Heart right ventricle (tissue), 16 donors: ENCODE measurements around the gene HDAC8. TPM values are rescaled to one million over a fixed set of nuclear protein-coding genes. Genes with fewer than 3 reads are reported as not detected.

Source experiments
- ATAC-seq, 8 donors: fragments of 200-7000 bp; cut with Tn5 transposase; one replicate each; pipeline ENCODE4 v1.9.1; 2020; ENCODE audit warnings: mild to moderate bottlenecking in 8 of 8, moderate library complexity in 8 of 8, moderate number of reproducible peaks in 1 of 8
- DNase-seq, 2 donors: peaks; one replicate each; pipeline ENCODE4 v3.0.0-alpha.2; 2020
- H3K27ac ChIP-seq, 10 donors: fragments of 200-600 bp; sonication (generic) in 2 of 10; one replicate each; pipeline versions ENCODE4 v1.5.0 to v1.8.0; 2020 to 2022; ENCODE audit warnings: mild to moderate bottlenecking in 3 of 10
- H3K27me3 ChIP-seq, 7 donors: fragments of 200-600 bp; one replicate each; pipeline ENCODE4 v1.8.0; 2021 to 2022; ENCODE audit warnings: mild to moderate bottlenecking in 2 of 7
- H3K36me3 ChIP-seq, 9 donors: fragments of 200-600 bp; sonication (generic) in 1 of 9; one replicate each; pipeline versions ENCODE4 v1.5.0 to v1.8.0; 2020 to 2022; ENCODE audit warnings: mild to moderate bottlenecking in 2 of 9
- H3K4me1 ChIP-seq, 9 donors: fragments of 200-600 bp; sonication (generic) in 1 of 9; one replicate each; pipeline versions ENCODE4 v1.5.0 to v1.8.0; 2020 to 2022; ENCODE audit warnings: mild to moderate bottlenecking in 4 of 9
- H3K4me3 ChIP-seq, 10 donors: fragments of 200-600 bp; sonication (generic) in 2 of 10; one replicate each; pipeline versions ENCODE4 v1.5.0 to v1.8.0; 2020 to 2022; ENCODE audit warnings: mild to moderate bottlenecking in 7 of 10, moderate library complexity in 2 of 10
- H3K9me3 ChIP-seq, 11 donors: fragments of 200-600 bp in 10 of 11; sonication (generic) in 2 of 11; one replicate each; pipeline versions ENCODE4 v1.5.0 to v1.8.0; 2013 to 2022; ENCODE audit warnings: mild to moderate bottlenecking in 2 of 11, control low read depth in 1 of 11, moderate library complexity in 1 of 11
- CTCF ChIP-seq, 9 donors: fragments of 200-600 bp; sonication (generic) in 2 of 9; IDR thresholded peaks; one replicate each; pipeline versions ENCODE4 v1.5.0 to v1.8.0; 2021 to 2022; ENCODE audit warnings: antibody characterized with exemption in 9 of 9, mild to moderate bottlenecking in 5 of 9, moderate library complexity in 1 of 9
- WGBS, 2 donors: extraction: QIAGEN DNeasy Blood & Tissue Kit; methylation state at CpG; one replicate each; pipeline ENCODE4 v1.1.7; 2013; ENCODE audit warnings: inconsistent platforms in 1 of 2; 5-methylcytosine and 5-hydroxymethylcytosine counted together
- intact Hi-C, 10 donors: fragments of 100-400 bp; cut with DNase I; formaldehyde crosslinking; loops; one replicate each; pipeline versions ENCODE4 v1.11.1 to v1.14.2; 2022
- polyA plus RNA-seq, 2 donors: library from polyadenylated mRNA; stranded (reverse); fragments of 200-250 nt; gene quantifications; one replicate each; pipeline ENCODE4 v1.2.3, GENCODE V29; 2013
- total RNA-seq, 10 donors: library from RNA; stranded (reverse); fragmentation: NEBNext Ultra II Directional in 3 of 10; extraction: Animal tissue kit (Norgen Biotek cat#: 25700) in 3 of 10; gene quantifications; one replicate each; pipeline versions ENCODE4 v1.2.1 to v1.2.4, GENCODE V29; 2021 to 2023
- donor health status: Arrhythmogenic right ventricular cardiomyopathy.
- donor health status: ischemic (EF 13 %, LVEDD 7.1; RV severe dilation, severe dysfunction).
- donor health status: healthy with polysubstance abuse.
- donor health status: DM: no; HTN: yes; CAD: no.
- donor health status: DM: no; HTN: no; CAD: no.
- donor health status: ischemic (EF 25% LVEDD 6.9; RV normal size, moderate dysfunction).
- donor health status: ischemic (EF 25% LVEDD 5.7; RV mildly dilated, moderate dysfunction).
- donor health status: healthy.
- donor health status: DM: yes; HTN: yes; CAD: no.
- donor health status: Ischemic cardiomyopathy.
- donor health status: ischemic (EF 35%, LVEDD 5.7; RV mildly dilated, moderate dysfunction).
- donor health status: nonischemic (EF 11% LVEDD 7.7; RV severe dilation, severe dysfunction).
- donor health status: DM: yes; HTN: yes; CAD: no.
- donor health status: PGD.
- donor health status: ischemic (EF 29% LVEDD 5.4; RV normal size, mild dysfunction).
- donor health status: nonischemic (EF 23%, LVEDD 6.1; RV moderate dilation, normal function).

Gene HDAC8
- total and polyA plus RNA-seq, 12 donors = 15.9 to 48.1 (median 19.5) TPM

- intact Hi-C loops = no loop called here
- Histone ChIP-seq H3K4me3 (no peak overlapping the region), H3K27me3 (peaks cover 0 to 8% (median 0%) of the 10 kb centered on the region in 7 donors), H3K4me1 (no peaks in the 10 kb centered on the region), H3K27ac (no peak overlapping the region), H3K36me3 (peaks cover 0 to 27% (median 0%) of the 10 kb centered on the region in 9 donors), H3K9me3 (peaks cover 0 to 7% (median 0%) of the 10 kb centered on the region in 11 donors)
- DNase-seq = no peak
- no peak for TF ChIP-seq CTCF (IDR thresholded peaks at IDR 0.05)
- WGBS, 2 donors = 88 to 93% methylated on average over 3 of the region's 3 CpGs
- no peak for ATAC-seq
Observed at GRCh38 chrX:72584163-72584562, 11.5 kb upstream of the HDAC8 start.

- peaks cover 0 to 9% (median 0%) of the 10 kb centered on the region in 9 donors for H3K36me3 ChIP-seq
- no peaks in the 10 kb centered on the region for H3K9me3 ChIP-seq
- TF ChIP-seq CTCF (IDR thresholded peaks at IDR 0.05) = no peak
- H3K4me3 ChIP-seq = no peak overlapping the region
- H3K4me1 ChIP-seq = peaks cover 0 to 9% (median 0%) of the 10 kb centered on the region in 9 donors
- ATAC-seq (peak in 1 of 8 donors; percentile 26), DNase-seq (no peak)
- H3K27me3 ChIP-seq = peaks cover 0 to 37% (median 0%) of the 10 kb centered on the region in 7 donors
- 64% methylated on average over 7 of the region's 7 CpGs for WGBS, 2 donors
- H3K27ac ChIP-seq = no peak overlapping the region
- intact Hi-C loops = no loop called here
Observed at GRCh38 chrX:72576141-72576894, 3.7 kb upstream of the HDAC8 start.

GRCh38 chrX:72573158-72573511 lies 492 bp upstream of the HDAC8 start:
- WGBS, 2 donors = 0% methylated on average over 7 of the region's 7 CpGs
- peaks cover 0 to 43% (median 0%) of the 10 kb centered on the region in 7 donors for H3K27me3 ChIP-seq
- intact Hi-C loops = no loop called here
- peak in 4 of 8 donors; percentile 5 to 34 (median 8) for ATAC-seq
- peak overlapping the region in 9 of 10 donors; percentile 44 to 72 (median 63) for H3K4me3 ChIP-seq
- H3K4me1 ChIP-seq = peaks cover 0 to 14% (median 0%) of the 10 kb centered on the region in 9 donors
- no peak for TF ChIP-seq CTCF (IDR thresholded peaks at IDR 0.05)
- H3K36me3 ChIP-seq = peaks cover 0 to 16% (median 0%) of the 10 kb centered on the region in 9 donors
- no peak for DNase-seq
- H3K9me3 ChIP-seq = no peaks in the 10 kb centered on the region
- H3K27ac ChIP-seq = peak overlapping the region in 5 of 10 donors; percentile 39 to 86 (median 80)

- Histone ChIP-seq H3K36me3 (peaks cover 0 to 50% (median 0%) of the 10 kb centered on the region in 9 donors), H3K4me3 (no peak overlapping the region), H3K27me3 (peaks cover 0 to 21% (median 0%) of the 10 kb centered on the region in 7 donors), H3K9me3 (no peaks in the 10 kb centered on the region), H3K27ac (no peak overlapping the region), H3K4me1 (peaks cover 0 to 14% (median 0%) of the 10 kb centered on the region in 9 donors)
- TF ChIP-seq CTCF (IDR thresholded peaks at IDR 0.05) = no peak
- 50 to 68% methylated on average over 2 of the region's 2 CpGs for WGBS, 2 donors
- ATAC-seq (no peak), DNase-seq (no peak)
- intact Hi-C loops = no loop called here
Observed at GRCh38 chrX:72569786-72570185, 2.9 kb downstream of the HDAC8 start.
